HG03025 (cell line): ENCODE data around the gene ERCC6.

Experiments used
- ATAC-seq: cut with Tn5 transposase; IDR thresholded peaks from one replicate; pipeline ENCODE4 v1.9.1; 2021; ENCODE audit warnings: mild to moderate bottlenecking, moderate library complexity; ENCODE audit not compliant: unreplicated experiment, low FRiP score

Gene ERCC6

DNA sequence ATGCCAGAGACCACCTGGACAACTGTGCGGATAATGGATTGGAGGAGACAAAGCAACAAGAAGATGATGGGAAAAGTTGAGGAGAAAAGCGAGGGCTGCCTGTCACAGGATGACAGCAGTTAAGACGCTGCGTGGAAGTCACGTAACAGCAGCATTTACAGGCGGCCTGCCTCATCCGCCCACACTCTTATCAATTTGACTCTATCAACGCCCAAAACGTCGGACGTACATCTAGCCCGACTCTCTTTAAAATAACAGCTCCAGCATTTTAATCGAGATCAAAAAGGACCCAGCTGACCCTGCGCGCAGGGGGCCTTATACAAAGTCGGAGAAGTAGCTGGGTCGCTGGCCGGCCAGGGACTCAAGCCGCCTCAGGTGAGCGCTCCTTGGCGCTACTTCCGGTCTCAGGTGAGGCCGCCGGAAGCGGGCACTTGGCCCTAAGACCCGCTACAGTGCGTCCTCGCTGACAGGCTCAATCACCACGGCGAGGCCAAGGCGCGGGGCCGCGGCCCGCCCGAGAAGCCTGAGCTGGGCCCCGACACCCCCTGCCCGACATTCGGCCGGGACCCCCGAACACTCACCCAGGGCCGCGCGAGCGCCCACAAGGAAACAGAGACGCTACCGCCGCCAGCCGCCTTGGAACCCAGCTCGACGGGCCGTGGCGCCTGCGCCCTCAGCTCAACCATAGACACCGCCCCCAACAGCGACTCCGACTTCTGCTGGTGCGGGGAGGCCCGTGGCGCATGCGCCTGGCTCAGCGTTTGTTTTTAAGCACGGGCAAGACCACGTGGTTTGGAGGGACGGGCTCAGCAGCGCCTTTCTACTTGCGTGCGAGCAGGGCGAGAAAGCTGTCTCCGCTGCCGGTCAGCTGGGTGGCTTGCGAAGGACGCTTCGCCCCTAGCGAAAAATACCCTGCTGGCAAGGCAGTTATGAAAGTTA lies at the start of gene ERCC6:
TSS of gene ERCC6 (minus strand) at position 741 of the 939 bp plus-strand sequence.
- peak; percentile 84 for ATAC-seq

DNA sequence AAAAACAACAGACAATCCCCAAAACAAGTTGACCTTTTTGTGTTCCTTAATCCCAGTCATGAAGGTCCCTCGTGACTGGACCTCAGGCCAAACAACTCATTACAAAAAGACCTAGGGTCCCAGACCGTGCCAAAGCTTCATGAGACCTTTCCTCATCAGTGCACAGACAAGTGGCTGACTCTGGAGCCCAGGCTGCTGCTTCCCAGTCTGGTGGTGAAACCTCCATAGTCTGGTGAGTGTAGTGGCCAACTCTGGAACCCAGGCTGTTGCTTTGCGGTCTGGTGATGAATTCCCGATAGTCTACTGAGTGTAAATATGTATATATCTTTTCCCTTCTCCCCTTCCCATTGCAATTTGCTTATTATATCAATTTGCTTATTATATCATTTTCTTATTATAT lies 49.1 kb upstream of the ERCC6 start:
- ATAC-seq, result no peak

DNA sequence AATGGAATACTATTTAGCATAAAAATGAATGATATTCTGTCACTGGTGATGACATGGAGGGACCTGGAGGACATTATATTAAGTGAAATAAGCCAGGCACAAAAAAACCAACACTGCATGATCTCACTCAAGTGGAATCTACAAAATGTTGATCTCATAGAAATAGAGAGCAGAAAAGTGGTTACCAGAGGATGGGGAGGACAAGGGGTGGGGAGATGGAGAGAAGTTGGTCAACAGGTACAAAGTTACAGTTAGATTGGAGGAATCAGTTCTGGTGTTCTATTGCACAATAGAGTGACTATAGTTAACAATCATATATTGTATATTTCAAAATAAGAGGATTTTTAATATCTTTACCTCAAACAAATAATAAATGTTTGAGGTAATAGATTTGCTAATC lies 46.5 kb upstream of the ERCC6 start:
- ATAC-seq, result no peak

DNA sequence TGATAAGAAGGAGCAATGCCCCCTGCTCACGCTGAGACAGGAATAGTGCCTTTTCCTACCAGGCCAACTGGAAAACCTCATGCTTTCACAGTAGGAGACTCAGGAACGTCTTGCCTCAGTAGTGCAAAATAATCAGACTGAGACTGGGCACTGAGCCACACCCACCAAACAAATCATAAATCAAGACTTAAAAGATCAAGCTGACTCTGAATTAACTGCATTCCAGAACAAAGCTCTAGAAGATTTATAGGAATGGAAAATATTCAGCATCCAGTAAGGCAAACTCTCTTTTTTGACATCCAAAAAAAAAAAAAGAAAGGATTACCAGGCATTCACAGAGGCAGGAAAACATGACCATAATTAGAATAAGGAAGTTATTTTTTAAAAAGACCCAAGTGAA lies 40.7 kb upstream of the ERCC6 start:
- no peak for ATAC-seq

DNA sequence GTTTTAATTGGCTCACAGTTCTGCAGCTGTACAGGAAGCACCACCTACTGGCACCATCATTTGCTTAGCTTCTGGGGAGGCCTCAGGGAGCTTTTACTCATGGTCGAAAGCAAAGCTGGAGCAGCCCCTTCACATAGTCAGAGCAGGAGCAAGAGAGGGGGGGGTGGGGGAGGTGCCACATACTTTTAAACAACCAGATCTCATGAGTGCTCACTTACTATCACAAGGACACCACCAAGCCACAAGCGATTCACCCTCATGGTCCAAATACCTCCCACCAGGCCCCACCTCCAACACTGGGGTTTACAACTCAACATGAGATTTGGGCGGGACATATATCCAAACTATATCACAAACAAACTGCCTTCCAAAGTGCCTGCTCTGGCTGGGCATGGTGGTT lies 39.5 kb upstream of the ERCC6 start:
- no peak for ATAC-seq

DNA sequence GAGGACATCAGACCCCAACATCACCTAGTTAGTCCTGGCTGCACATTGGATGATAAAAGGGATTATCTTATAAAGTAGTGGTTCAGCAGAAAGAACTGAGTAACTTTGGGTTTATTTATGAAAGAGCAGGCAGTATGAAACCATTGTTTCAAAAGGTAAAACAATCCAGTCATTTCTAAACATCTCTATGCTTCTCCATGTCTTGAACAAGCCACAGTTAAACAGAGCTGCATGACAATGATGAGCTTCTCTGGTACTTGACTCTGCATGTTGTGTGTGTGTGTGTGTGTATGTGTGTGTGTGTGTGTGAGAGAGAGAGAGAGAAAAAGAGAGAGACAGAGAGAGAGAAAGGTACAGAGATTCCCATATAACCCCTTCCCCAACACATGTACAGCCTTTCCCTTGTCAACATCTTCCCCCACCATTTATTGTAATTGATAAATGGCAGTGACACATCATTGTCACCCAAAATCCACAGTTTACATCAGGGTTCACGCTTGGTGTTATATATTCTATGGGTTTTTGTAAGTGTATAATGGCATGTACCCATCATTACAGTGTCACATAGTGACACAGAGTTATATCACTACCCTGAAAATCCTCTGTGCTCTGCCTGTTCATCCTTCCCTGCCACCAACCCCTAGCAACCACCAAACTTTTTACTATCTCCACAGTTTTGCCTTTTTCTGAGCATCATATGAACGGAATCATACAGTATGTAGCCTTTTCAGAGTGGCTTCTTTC lies 38.4 kb upstream of the ERCC6 start:
- ATAC-seq, result no peak

- no peak for ATAC-seq
These were observed 36.7 kb upstream of the ERCC6 start for GRCh38 chr10:49575489-49576072.

- ATAC-seq, result no peak
These were observed 33.7 kb upstream of the ERCC6 start for GRCh38 chr10:49572594-49573114.

GRCh38 chr10:49571388-49571787 lies 32.5 kb upstream of the ERCC6 start:
- no peak for ATAC-seq

- no peak for ATAC-seq
These were observed 30.2 kb upstream of the ERCC6 start for GRCh38 chr10:49569031-49569631.

GRCh38 chr10:49568235-49568634 lies 29.3 kb upstream of the ERCC6 start:
- peak; percentile 70 for ATAC-seq

- ATAC-seq, result peak; percentile 37
These were observed 28.9 kb upstream of the ERCC6 start for GRCh38 chr10:49567810-49568209.

GRCh38 chr10:49564461-49565009 lies 25.6 kb upstream of the ERCC6 start:
- no peak for ATAC-seq

DNA sequence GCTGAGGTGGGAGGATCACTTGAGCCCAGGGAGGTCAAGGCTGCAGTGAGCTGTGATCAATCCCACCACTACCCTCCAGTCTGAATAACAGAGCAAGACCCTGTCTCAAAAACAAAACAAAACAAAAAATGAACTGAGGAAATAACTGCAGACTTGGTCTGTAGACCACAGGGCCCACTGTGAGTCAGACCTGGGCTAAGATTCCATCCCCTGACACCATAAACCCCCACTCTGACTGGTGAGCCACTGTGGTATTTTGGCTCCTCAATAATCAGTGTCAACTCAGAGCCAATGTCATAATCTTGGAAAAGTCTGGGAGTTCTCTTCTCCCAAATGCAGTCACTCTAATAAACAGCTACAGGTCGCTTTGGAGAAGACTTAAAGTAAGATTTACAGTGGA lies 24.0 kb upstream of the ERCC6 start:
- no peak for ATAC-seq

- no peak for ATAC-seq
These were observed 21.6 kb upstream of the ERCC6 start for GRCh38 chr10:49560526-49560925.

GRCh38 chr10:49559476-49559875 lies 20.6 kb upstream of the ERCC6 start:
- no peak for ATAC-seq

- no peak for ATAC-seq
These were observed 19.3 kb upstream of the ERCC6 start for GRCh38 chr10:49558190-49558589.

GRCh38 chr10:49557681-49558080 lies 18.8 kb upstream of the ERCC6 start:
- ATAC-seq, result no peak

- ATAC-seq, result no peak
These were observed 17.8 kb upstream of the ERCC6 start for GRCh38 chr10:49556723-49557122.

DNA sequence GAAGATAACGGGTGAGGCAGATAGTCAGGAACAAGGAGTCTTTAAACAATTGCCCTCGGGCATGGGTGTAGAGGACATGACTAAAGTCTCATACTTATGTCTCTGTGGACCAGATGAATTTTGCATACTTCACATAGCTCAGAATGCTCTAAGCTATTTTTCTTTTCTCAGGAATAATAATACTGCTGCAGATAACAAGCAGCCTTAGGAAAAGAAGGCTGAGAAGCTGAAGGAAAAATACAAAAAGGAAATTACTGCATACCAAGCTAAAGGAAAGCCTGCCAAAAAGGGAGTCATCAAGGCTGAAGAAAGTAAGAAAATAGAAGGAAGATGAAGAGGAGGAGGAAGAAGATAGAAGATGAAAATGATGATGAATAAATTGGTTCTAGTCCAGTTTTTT lies 13.4 kb upstream of the ERCC6 start:
- ATAC-seq, result no peak
